Measurements from ENCODE around the gene POMP. TPM values are rescaled to one million over a fixed set of nuclear protein-coding genes. Genes with fewer than 3 reads are reported as not detected.

The POMP gene
- total RNA-seq, 1 donor from 2014 or later = 131 TPM

DNA sequence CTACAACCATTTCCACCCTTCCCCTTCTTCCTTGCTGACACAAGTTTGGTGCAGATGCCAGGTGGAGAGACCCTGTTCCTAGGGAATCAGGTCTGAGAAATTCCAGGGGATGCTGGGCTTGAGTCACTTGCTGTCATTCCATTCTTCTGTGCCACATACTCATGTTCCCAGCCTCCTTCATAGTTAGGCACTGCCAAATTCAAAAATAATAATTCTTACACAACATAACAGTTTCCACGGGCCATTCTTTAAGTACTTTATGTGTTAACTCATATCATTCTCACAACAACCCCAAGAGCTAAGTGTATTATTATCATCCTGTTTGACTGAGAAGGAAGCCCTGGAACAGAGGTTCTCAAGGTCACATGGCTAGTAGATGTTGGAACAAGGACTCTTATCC lies 27.1 kb upstream of the POMP start:
- H3K4me3 ChIP-seq (ENCODE audit: insufficient read depth, low read depth, low read length) = no peak overlapping the region
- no peak for TF ChIP-seq EZH2 (IDR thresholded peaks at IDR 0.05; ENCODE audit: insufficient read depth, low read length)
- TF ChIP-seq, protein P1, sequence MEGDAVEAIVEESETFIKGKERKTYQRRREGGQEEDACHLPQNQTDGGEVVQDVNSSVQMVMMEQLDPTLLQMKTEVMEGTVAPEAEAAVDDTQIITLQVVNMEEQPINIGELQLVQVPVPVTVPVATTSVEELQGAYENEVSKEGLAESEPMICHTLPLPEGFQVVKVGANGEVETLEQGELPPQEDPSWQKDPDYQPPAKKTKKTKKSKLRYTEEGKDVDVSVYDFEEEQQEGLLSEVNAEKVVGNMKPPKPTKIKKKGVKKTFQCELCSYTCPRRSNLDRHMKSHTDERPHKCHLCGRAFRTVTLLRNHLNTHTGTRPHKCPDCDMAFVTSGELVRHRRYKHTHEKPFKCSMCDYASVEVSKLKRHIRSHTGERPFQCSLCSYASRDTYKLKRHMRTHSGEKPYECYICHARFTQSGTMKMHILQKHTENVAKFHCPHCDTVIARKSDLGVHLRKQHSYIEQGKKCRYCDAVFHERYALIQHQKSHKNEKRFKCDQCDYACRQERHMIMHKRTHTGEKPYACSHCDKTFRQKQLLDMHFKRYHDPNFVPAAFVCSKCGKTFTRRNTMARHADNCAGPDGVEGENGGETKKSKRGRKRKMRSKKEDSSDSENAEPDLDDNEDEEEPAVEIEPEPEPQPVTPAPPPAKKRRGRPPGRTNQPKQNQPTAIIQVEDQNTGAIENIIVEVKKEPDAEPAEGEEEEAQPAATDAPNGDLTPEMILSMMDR (IDR thresholded peaks at IDR 0.05; ENCODE audit: insufficient read depth, low read depth, low read length) = no peak
- Mint-ChIP-seq H3K4me1 (ENCODE audit: low read depth, unreplicated experiment) (peaks cover 15% of the 10 kb centered on the region), H3K36me3 (ENCODE audit: low read depth, unreplicated experiment) (no peaks in the 10 kb centered on the region), H3K9me3 (ENCODE audit: unreplicated experiment) (no peaks in the 10 kb centered on the region), H3K27ac (ENCODE audit: unreplicated experiment) (peak overlapping the region; percentile 28), H3K4me3 (ENCODE audit: unreplicated experiment) (no peak overlapping the region), H3K27me3 (ENCODE audit: low read depth, unreplicated experiment) (peaks cover 2% of the 10 kb centered on the region)
- H2AFZ ChIP-seq (ENCODE audit: low read depth, low read length) = no peak overlapping the region
- H3K4me2 ChIP-seq (ENCODE audit: low read length) = no peak overlapping the region
- no peaks in the 10 kb centered on the region for H3K9me3 ChIP-seq (ENCODE audit: insufficient read depth, low read depth, low read length)
- H4K20me1 ChIP-seq (ENCODE audit: insufficient read depth, low read length) = no peaks in the 10 kb centered on the region
- no peaks in the 10 kb centered on the region for H3K27me3 ChIP-seq (ENCODE audit: insufficient read depth, low read length)
- no peak for FAIRE-seq
- peaks cover 8% of the 10 kb centered on the region for H3K4me1 ChIP-seq (ENCODE audit: insufficient read depth, low read length)
- no peak overlapping the region for H3K9ac ChIP-seq (ENCODE audit: low read length)
- H3K27ac ChIP-seq (ENCODE audit: low read depth, low read length) = no peak overlapping the region
- no peak for DNase-seq (ENCODE audit: low read depth)
- no peaks in the 10 kb centered on the region for H3K36me3 ChIP-seq (ENCODE audit: insufficient read depth, low read length)
- no peaks in the 10 kb centered on the region for H3K79me2 ChIP-seq (ENCODE audit: insufficient read depth, low read length)

DNA sequence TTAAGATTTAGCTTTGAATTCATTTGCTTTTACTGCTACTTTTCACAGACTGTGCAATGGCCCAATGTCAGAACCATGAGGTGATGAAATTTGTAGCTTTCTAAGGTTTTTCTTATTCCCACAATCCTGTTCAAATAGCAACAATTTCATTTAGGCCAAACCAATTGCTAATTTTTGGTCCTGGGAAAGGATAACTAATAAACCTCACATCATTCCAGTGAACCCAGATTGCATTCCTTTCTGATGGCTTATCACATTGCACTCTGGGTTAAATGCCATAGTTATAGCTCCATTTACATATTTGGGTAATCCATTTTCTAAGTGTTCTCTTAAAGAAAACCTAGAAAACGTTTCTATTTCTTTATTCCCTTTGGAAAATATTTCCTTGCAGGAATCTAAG lies 22.9 kb upstream of the POMP start:
- no peak for TF ChIP-seq EZH2 (IDR thresholded peaks at IDR 0.05; ENCODE audit: insufficient read depth, low read length)
- TF ChIP-seq, protein P1 (IDR thresholded peaks at IDR 0.05; ENCODE audit: insufficient read depth, low read depth, low read length) = no peak
- no peak overlapping the region for H3K4me3 ChIP-seq (ENCODE audit: insufficient read depth, low read depth, low read length)
- peaks cover 15% of the 10 kb centered on the region for H3K4me1 Mint-ChIP-seq (ENCODE audit: low read depth, unreplicated experiment)
- no peaks in the 10 kb centered on the region for H3K9me3 Mint-ChIP-seq (ENCODE audit: unreplicated experiment)
- H3K36me3 Mint-ChIP-seq (ENCODE audit: low read depth, unreplicated experiment) = no peaks in the 10 kb centered on the region
- no peak overlapping the region for H2AFZ ChIP-seq (ENCODE audit: low read depth, low read length)
- peak overlapping the region; percentile 50 for H3K4me2 ChIP-seq (ENCODE audit: low read length)
- H4K20me1 ChIP-seq (ENCODE audit: insufficient read depth, low read length) = no peaks in the 10 kb centered on the region
- no peaks in the 10 kb centered on the region for H3K79me2 ChIP-seq (ENCODE audit: insufficient read depth, low read length)
- no peaks in the 10 kb centered on the region for H3K9me3 ChIP-seq (ENCODE audit: insufficient read depth, low read depth, low read length)
- H3K4me3 Mint-ChIP-seq (ENCODE audit: unreplicated experiment) = no peak overlapping the region
- H3K36me3 ChIP-seq (ENCODE audit: insufficient read depth, low read length) = no peaks in the 10 kb centered on the region
- peak overlapping the region; percentile 23 for H3K9ac ChIP-seq (ENCODE audit: low read length)
- DNase-seq (ENCODE audit: low read depth) (peak; percentile 71), FAIRE-seq (peak; percentile 76)
- H3K27ac Mint-ChIP-seq (ENCODE audit: unreplicated experiment) = peak overlapping the region; percentile 80
- no peaks in the 10 kb centered on the region for H3K27me3 Mint-ChIP-seq (ENCODE audit: low read depth, unreplicated experiment)
- H3K27me3 ChIP-seq (ENCODE audit: insufficient read depth, low read length) = no peaks in the 10 kb centered on the region
- peaks cover 8% of the 10 kb centered on the region for H3K4me1 ChIP-seq (ENCODE audit: insufficient read depth, low read length)
- no peak overlapping the region for H3K27ac ChIP-seq (ENCODE audit: low read depth, low read length)

DNA sequence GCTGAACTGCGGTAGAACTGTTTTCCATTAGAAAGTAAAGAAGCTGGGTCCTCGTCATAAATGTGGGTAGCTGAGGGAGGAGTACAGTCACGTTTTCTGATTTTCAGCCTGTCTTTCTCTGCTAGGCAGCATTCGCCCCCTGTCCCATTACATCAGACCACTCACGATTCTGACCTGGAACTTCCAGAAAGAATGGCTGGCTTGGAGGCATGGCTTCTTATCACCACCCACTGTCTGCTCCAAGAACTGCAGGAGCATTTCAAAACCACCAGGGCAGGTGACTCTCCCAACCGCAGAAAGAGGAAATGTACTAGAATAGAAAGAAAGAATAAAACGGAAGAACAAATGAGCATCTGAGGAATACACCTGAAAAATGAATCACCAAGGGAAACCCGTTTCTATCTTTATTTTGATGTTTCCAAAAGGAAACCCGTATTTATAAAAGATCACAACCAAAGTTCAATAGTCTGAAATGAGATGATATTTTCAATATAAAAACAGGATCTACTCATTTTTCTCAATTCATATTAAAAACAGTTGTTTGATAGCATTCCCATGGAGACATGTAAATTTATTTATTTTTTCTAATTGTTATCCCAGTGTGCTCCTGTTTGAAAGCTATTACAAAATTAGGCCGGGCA lies 22.1 kb upstream of the POMP start:
- no peaks in the 10 kb centered on the region for H3K36me3 ChIP-seq (ENCODE audit: insufficient read depth, low read length)
- FAIRE-seq (peak; percentile 82), DNase-seq (ENCODE audit: low read depth) (peak; percentile 61)
- no peaks in the 10 kb centered on the region for H3K9me3 ChIP-seq (ENCODE audit: insufficient read depth, low read depth, low read length)
- no peak overlapping the region for H2AFZ ChIP-seq (ENCODE audit: low read depth, low read length)
- H4K20me1 ChIP-seq (ENCODE audit: insufficient read depth, low read length) = no peaks in the 10 kb centered on the region
- peaks cover 11% of the 10 kb centered on the region for H3K4me1 Mint-ChIP-seq (ENCODE audit: low read depth, unreplicated experiment)
- no peak overlapping the region for H3K4me3 ChIP-seq (ENCODE audit: insufficient read depth, low read depth, low read length)
- H3K36me3 Mint-ChIP-seq (ENCODE audit: low read depth, unreplicated experiment) = no peaks in the 10 kb centered on the region
- no peaks in the 10 kb centered on the region for H3K9me3 Mint-ChIP-seq (ENCODE audit: unreplicated experiment)
- peak overlapping the region; percentile 14 for H3K4me3 Mint-ChIP-seq (ENCODE audit: unreplicated experiment)
- peak overlapping the region; percentile 50 for H3K4me2 ChIP-seq (ENCODE audit: low read length)
- peak overlapping the region; percentile 23 for H3K9ac ChIP-seq (ENCODE audit: low read length)
- peak overlapping the region; percentile 80 for H3K27ac Mint-ChIP-seq (ENCODE audit: unreplicated experiment)
- no peaks in the 10 kb centered on the region for H3K27me3 Mint-ChIP-seq (ENCODE audit: low read depth, unreplicated experiment)
- TF ChIP-seq, protein P1 (IDR thresholded peaks at IDR 0.05; ENCODE audit: insufficient read depth, low read depth, low read length) = peak; percentile 88
- TF ChIP-seq EZH2 (IDR thresholded peaks at IDR 0.05; ENCODE audit: insufficient read depth, low read length) = no peak
- no peaks in the 10 kb centered on the region for H3K79me2 ChIP-seq (ENCODE audit: insufficient read depth, low read length)
- H3K4me1 ChIP-seq (ENCODE audit: insufficient read depth, low read length) = peaks cover 8% of the 10 kb centered on the region
- H3K27me3 ChIP-seq (ENCODE audit: insufficient read depth, low read length) = no peaks in the 10 kb centered on the region
- H3K27ac ChIP-seq (ENCODE audit: low read depth, low read length) = no peak overlapping the region
